H9 (cell line): ENCODE results near the gene DLL3. TPM values are rescaled to one million over a fixed set of nuclear protein-coding genes. Genes with fewer than 3 reads are reported as not detected.
A peak's percentile ranks its signal among the peaks of the same experiment; 100 is the strongest.

Experiments used
- DNase-seq: peaks from one replicate; pipeline ENCODE4 v3.0.0-alpha.2; 2017
- H2AFZ ChIP-seq: one replicate; pipeline ENCODE4 v1.6.1; 2013; ENCODE audit warnings: mild to moderate bottlenecking, low read length, control low read depth, moderate library complexity
- H2AK5ac ChIP-seq: 2 replicates; pipeline ENCODE4 v1.6.1; 2013; ENCODE audit warnings: low read length, control low read depth, mixed read lengths; ENCODE audit not compliant: insufficient read length
- H2BK120ac ChIP-seq: one replicate; pipeline ENCODE4 v1.6.1; 2013; ENCODE audit warnings: low read depth, mild to moderate bottlenecking, low read length, control low read depth, inconsistent platforms; ENCODE audit not compliant: poor library complexity, severe bottlenecking
- H2BK12ac ChIP-seq: 2 replicates; pipeline ENCODE4 v1.6.1; 2013; ENCODE audit warnings: low read length, control low read depth, mixed read lengths, low read depth; ENCODE audit not compliant: insufficient read length
- H2BK15ac ChIP-seq: 2 replicates; pipeline ENCODE4 v1.6.1; 2013; ENCODE audit warnings: low read depth, low read length, control low read depth
- H2BK20ac ChIP-seq: one replicate; pipeline ENCODE4 v1.6.1; 2013; ENCODE audit warnings: low read depth, mild to moderate bottlenecking, low read length, control low read depth, inconsistent platforms; ENCODE audit not compliant: poor library complexity, severe bottlenecking
- H2BK5ac ChIP-seq: 2 replicates; pipeline ENCODE4 v1.6.1; 2013; ENCODE audit warnings: low read length, control low read depth, mixed read lengths; ENCODE audit not compliant: insufficient read length
- H3K14ac ChIP-seq: 2 replicates; pipeline ENCODE4 v1.6.1; 2013; ENCODE audit warnings: low read length, control low read depth; ENCODE audit not compliant: insufficient read depth
- H3K18ac ChIP-seq: 2 replicates; pipeline ENCODE4 v1.6.1; 2013; ENCODE audit warnings: low read depth, mild to moderate bottlenecking, mixed read lengths, low read length, control low read depth; ENCODE audit not compliant: insufficient read length
- H3K23ac ChIP-seq: 2 replicates; pipeline ENCODE4 v1.6.1; 2013; ENCODE audit warnings: low read length, control low read depth, mixed read lengths, low read depth; ENCODE audit not compliant: insufficient read length
- H3K23me2 ChIP-seq: 2 replicates; pipeline ENCODE4 v1.6.1; 2013; ENCODE audit warnings: low read depth, mild to moderate bottlenecking, mixed read lengths, low read length, control low read depth; ENCODE audit not compliant: insufficient read length, poor library complexity, severe bottlenecking
- H3K27ac ChIP-seq: 2 replicates; pipeline ENCODE4 v1.5.1; 2013; ENCODE audit warnings: low read length, control low read depth, mixed read lengths, low read depth; ENCODE audit not compliant: insufficient read length
- H3K27me3 ChIP-seq: 2 replicates; pipeline ENCODE4 v1.6.1; 2013; ENCODE audit warnings: low read length, control low read depth, inconsistent platforms; ENCODE audit not compliant: insufficient read depth
- H3K4ac ChIP-seq: 2 replicates; pipeline ENCODE4 v1.6.1; 2013; ENCODE audit warnings: low read depth, mild to moderate bottlenecking, control low read depth, inconsistent platforms, low read length, moderate library complexity
- H3K4me1 ChIP-seq: 2 replicates; pipeline ENCODE4 v1.6.1; 2013; ENCODE audit warnings: low read length, control low read depth, inconsistent platforms; ENCODE audit not compliant: insufficient read depth
- H3K4me2 ChIP-seq: 2 replicates; pipeline ENCODE4 v1.6.1; 2013; ENCODE audit warnings: low read length, control low read depth, mixed read lengths; ENCODE audit not compliant: insufficient read length, insufficient read depth
- H3K56ac ChIP-seq: 2 replicates; pipeline ENCODE4 v1.6.1; 2013; ENCODE audit warnings: low read depth, mild to moderate bottlenecking, mixed read lengths, low read length, control low read depth; ENCODE audit not compliant: insufficient read length
- H3K79me1 ChIP-seq: 2 replicates; pipeline ENCODE4 v1.6.1; 2013; ENCODE audit warnings: low read depth, mild to moderate bottlenecking, moderate library complexity, low read length, control low read depth, inconsistent platforms; ENCODE audit not compliant: insufficient read depth, poor library complexity, severe bottlenecking
- H3K79me2 ChIP-seq: 2 replicates; pipeline ENCODE4 v1.6.1; 2013; ENCODE audit warnings: low read length, control low read depth, inconsistent platforms; ENCODE audit not compliant: insufficient read depth
- H3K9ac ChIP-seq: 2 replicates; pipeline ENCODE4 v1.6.1; 2013; ENCODE audit warnings: low read length, control low read depth, mixed read lengths; ENCODE audit not compliant: insufficient read length; ENCODE audit errors: extremely low read depth
- H3K9me3 ChIP-seq: one replicate; pipeline ENCODE4 v1.6.1; 2013; ENCODE audit warnings: low read depth, low read length, inconsistent platforms; ENCODE audit not compliant: control insufficient read depth
- H3T11ph ChIP-seq: one replicate; pipeline ENCODE4 v1.6.1; 2013; ENCODE audit warnings: mild to moderate bottlenecking, low read length, control low read depth, inconsistent platforms
- H4K20me1 ChIP-seq: one replicate; pipeline ENCODE4 v1.6.1; 2013; ENCODE audit not compliant: control insufficient read depth, insufficient read length, insufficient read depth
- H4K5ac ChIP-seq: 2 replicates; pipeline ENCODE4 v1.6.1; 2013; ENCODE audit warnings: low read depth, mild to moderate bottlenecking, mixed read lengths, low read length, control low read depth; ENCODE audit not compliant: insufficient read length
- H4K8ac ChIP-seq: replicated peaks from 2 replicates; pipeline ENCODE4 v1.6.1; 2013; ENCODE audit warnings: low read length, control low read depth, mixed read lengths, low read depth; ENCODE audit not compliant: insufficient read length
- H4K91ac ChIP-seq: 2 replicates; pipeline ENCODE4 v1.6.1; 2013; ENCODE audit warnings: low read depth, mild to moderate bottlenecking, moderate library complexity, mixed read lengths, low read length, control low read depth; ENCODE audit not compliant: insufficient read length
- H3K27ac Mint-ChIP-seq, 3 experiments: 2 replicates in 2 of 3; 3 replicates in 1 of 3; pipeline ENCODE4 v1.8.0; 2020 to 2021; ENCODE audit warnings: mixed read lengths in 3 of 3, mild to moderate bottlenecking in 1 of 3, moderate library complexity in 1 of 3
- H3K27me3 Mint-ChIP-seq: 2 replicates; pipeline ENCODE4 v1.8.0; 2021; ENCODE audit warnings: low read depth, mild to moderate bottlenecking, moderate library complexity, mixed read lengths
- H3K36me3 Mint-ChIP-seq, 3 experiments: 2 replicates in 2 of 3; 3 replicates in 1 of 3; pipeline ENCODE4 v1.8.0; 2020 to 2021; ENCODE audit warnings: low read depth in 3 of 3, mixed read lengths in 3 of 3; ENCODE audit not compliant: insufficient read depth in 1 of 3
- H3K4me1 Mint-ChIP-seq, 2 experiments: 2 replicates each; pipeline ENCODE4 v1.8.0; 2020; ENCODE audit warnings: mixed read lengths in 2 of 2
- H3K4me3 Mint-ChIP-seq, 2 experiments: 2 replicates in 1 of 2; 3 replicates in 1 of 2; pipeline ENCODE4 v1.8.0; 2020 to 2021; ENCODE audit warnings: mild to moderate bottlenecking in 2 of 2, mixed read lengths in 2 of 2, moderate library complexity in 1 of 2
- H3K9me3 Mint-ChIP-seq, 2 experiments: 2 replicates in 1 of 2; 3 replicates in 1 of 2; pipeline ENCODE4 v1.8.0; 2020; ENCODE audit warnings: mild to moderate bottlenecking in 2 of 2, mixed read lengths in 2 of 2, moderate library complexity in 1 of 2
- CTCF ChIP-seq: fragments of 200-600 bp; sonication (generic); conservative IDR thresholded peaks from 3 replicates; pipeline ENCODE4 v1.8.0; 2021; ENCODE audit warnings: antibody characterized with exemption, mild to moderate bottlenecking
- WGBS: extraction: QIAGEN DNeasy Blood & Tissue Kit; methylation state at CpG from one replicate; pipeline ENCODE4 v1.1.7; 2013; ENCODE audit warnings: missing lambda C conversion rate, low lambda C conversion rate, mixed read lengths; ENCODE audit not compliant: insufficient read length; ENCODE audit errors: extremely low coverage; 5-methylcytosine and 5-hydroxymethylcytosine counted together
- total RNA-seq: library from RNA; stranded (reverse); gene quantifications from 2 replicates; pipeline ENCODE4 v1.2.1, GENCODE V29; 2021

DLL3 gene
- total RNA-seq, 1 experiment from 2014 or later, result 2.5 TPM

GRCh38 chr19:39497996-39498797, 550 bp upstream of the DLL3 start:
- H2BK20ac ChIP-seq, result no peak overlapping the region
- H3K4ac ChIP-seq, result no peak overlapping the region
- H3K27me3 Mint-ChIP-seq, result peaks cover 66% of the 10 kb centered on the region
- no peak overlapping the region for H3K18ac ChIP-seq
- peaks cover 0 to 10% (median 0%) of the 10 kb centered on the region in 3 experiments; a peak in 3 of 7 replicates for H3K36me3 Mint-ChIP-seq
- no peaks in the 10 kb centered on the region for H3K79me1 ChIP-seq
- H3K23ac ChIP-seq, result no peak overlapping the region
- no peak overlapping the region for H3K14ac ChIP-seq
- H2AFZ ChIP-seq, result no peak overlapping the region
- H3K79me2 ChIP-seq, result no peaks in the 10 kb centered on the region
- H4K8ac ChIP-seq, result no peak overlapping the region
- peak overlapping the region; percentile 45 to 84 for H3K4me3 Mint-ChIP-seq
- H2BK12ac ChIP-seq, result no peak overlapping the region
- no peak overlapping the region for H2BK120ac ChIP-seq
- peak; percentile 95 for DNase-seq
- no peaks in the 10 kb centered on the region for H3K4me1 ChIP-seq
- H3K56ac ChIP-seq, result no peak overlapping the region
- H2BK5ac ChIP-seq, result no peak overlapping the region
- no peak overlapping the region for H3K27ac ChIP-seq
- no peak overlapping the region for H3T11ph ChIP-seq
- no peak overlapping the region for H2AK5ac ChIP-seq
- H4K20me1 ChIP-seq, result no peaks in the 10 kb centered on the region
- H3K9me3 Mint-ChIP-seq, result peaks cover 2 to 7% of the 10 kb centered on the region in 2 experiments
- H3K4me2 ChIP-seq, result peak overlapping the region; percentile 91
- peak; percentile 47; the same call in 2 of the 3 replicates for TF ChIP-seq CTCF
- peaks cover 10% of the 10 kb centered on the region for H3K23me2 ChIP-seq
- H3K27ac Mint-ChIP-seq, result peak overlapping the region in 1 of 3 experiments; percentile 8; a peak in 3 of 7 replicates
- H4K5ac ChIP-seq, result no peak overlapping the region
- H4K91ac ChIP-seq, result no peak overlapping the region
- H3K27me3 ChIP-seq, result peaks cover 8% of the 10 kb centered on the region; the same call in 1 of the 2 replicates
- peaks cover 9 to 20% of the 10 kb centered on the region in 2 experiments for H3K4me1 Mint-ChIP-seq
- no peak overlapping the region for H2BK15ac ChIP-seq
- H3K9ac ChIP-seq, result no peak overlapping the region
- no CpG with 5 or more reads among the region's 40 CpGs for WGBS
- no peaks in the 10 kb centered on the region for H3K9me3 ChIP-seq
